Breast epithelium (tissue), 3 donors: ENCODE results near the gene STYK1.

Source experiments
- POLR2A ChIP-seq: fragments of 450-650 bp; IDR thresholded peaks from one replicate; pipeline ENCODE4 v1.6.1; 2016; ENCODE audit warnings: antibody characterized with exemption, mild to moderate bottlenecking, moderate library complexity
- TF ChIP-seq, protein P1 (sequence below), 3 donors: fragments of 450-650 bp; IDR thresholded peaks; one replicate each; pipeline ENCODE4 v1.5.1; 2016 to 2017; ENCODE audit warnings: antibody characterized with exemption in 3 of 3, mild to moderate bottlenecking in 3 of 3, moderate library complexity in 3 of 3

DNA sequence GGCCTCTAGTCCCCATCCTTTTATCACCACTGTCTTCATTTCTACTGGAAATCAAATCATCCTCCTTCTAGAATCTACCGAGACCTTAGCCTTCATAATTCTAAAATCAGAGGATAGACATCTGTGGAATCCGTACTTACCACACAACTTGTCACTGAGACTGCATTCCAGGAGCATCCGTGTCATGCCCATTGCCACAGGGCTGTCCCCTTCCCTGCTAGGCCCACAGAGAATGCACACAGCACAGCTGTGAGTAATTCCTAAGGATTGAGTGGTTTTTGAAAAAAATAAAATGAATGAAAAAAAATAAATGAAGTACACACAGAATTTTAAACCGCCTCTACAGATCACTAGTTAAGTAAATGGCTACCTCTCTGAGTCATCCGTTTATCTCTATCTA lies 39.4 kb downstream of the STYK1 start:
- TF ChIP-seq, protein P1, sequence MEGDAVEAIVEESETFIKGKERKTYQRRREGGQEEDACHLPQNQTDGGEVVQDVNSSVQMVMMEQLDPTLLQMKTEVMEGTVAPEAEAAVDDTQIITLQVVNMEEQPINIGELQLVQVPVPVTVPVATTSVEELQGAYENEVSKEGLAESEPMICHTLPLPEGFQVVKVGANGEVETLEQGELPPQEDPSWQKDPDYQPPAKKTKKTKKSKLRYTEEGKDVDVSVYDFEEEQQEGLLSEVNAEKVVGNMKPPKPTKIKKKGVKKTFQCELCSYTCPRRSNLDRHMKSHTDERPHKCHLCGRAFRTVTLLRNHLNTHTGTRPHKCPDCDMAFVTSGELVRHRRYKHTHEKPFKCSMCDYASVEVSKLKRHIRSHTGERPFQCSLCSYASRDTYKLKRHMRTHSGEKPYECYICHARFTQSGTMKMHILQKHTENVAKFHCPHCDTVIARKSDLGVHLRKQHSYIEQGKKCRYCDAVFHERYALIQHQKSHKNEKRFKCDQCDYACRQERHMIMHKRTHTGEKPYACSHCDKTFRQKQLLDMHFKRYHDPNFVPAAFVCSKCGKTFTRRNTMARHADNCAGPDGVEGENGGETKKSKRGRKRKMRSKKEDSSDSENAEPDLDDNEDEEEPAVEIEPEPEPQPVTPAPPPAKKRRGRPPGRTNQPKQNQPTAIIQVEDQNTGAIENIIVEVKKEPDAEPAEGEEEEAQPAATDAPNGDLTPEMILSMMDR (IDR thresholded peaks at IDR 0.05), result no peak
- TF ChIP-seq POLR2A, result no peak
